Gastrocnemius medialis (tissue), 4 donors: ENCODE data around the gene PLEKHG4.
A peak's percentile ranks its signal among the peaks of the same experiment; 100 is the strongest.

ENCODE experiments used
- POLR2A ChIP-seq, 2 donors: fragments of 450-650 bp; IDR thresholded peaks; one replicate each; pipeline ENCODE4 v1.6.1; 2017; ENCODE audit warnings: antibody characterized with exemption in 2 of 2, mild to moderate bottlenecking in 2 of 2, moderate library complexity in 2 of 2
- TF ChIP-seq, protein P1 (sequence below), 5 experiments: fragments of 450-650 bp in 3 of 5; fragments of 200-600 bp in 2 of 5; sonication (generic) in 2 of 5; IDR thresholded peaks in 4 of 5; conservative IDR thresholded peaks in 1 of 5; 1 replicate in 4 of 5; 2 replicates in 1 of 5; pipeline ENCODE4 v1.5.1; 2016 to 2019; ENCODE audit warnings: antibody characterized with exemption in 5 of 5, mild to moderate bottlenecking in 3 of 5, moderate library complexity in 3 of 5

DNA sequence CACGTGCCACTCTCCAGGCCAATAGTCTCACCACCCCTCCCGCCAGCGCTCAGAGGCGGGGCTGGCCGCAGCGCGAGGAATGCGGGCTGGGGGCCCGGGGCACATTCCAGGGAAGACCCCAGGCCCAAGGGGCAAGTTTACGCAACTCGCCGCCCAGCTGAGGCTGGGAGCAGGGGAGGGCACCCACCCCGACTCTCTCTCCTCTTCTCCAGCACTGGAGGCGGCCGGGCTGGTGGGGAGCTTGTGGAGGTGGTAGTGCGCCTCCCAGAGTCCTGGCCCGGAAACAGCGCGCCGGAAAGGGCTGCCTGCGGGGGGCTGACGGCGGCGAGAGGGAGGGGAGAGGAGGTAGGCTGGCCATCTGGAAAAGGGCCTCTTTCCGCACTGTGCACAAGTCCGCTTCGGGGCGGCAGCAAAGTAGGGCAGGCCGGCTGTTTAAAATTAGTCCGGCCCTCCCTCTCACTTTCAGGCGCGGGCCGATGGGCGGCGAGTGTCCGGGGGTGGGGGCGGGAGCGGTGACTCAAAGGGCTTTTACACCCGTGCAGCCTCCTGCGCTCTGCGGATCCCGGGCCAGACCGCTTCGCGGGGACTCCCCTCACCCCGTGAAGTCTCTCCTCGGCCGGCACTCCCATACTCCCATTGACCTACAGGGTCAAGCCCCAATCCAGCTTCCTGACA lies 33.1 kb upstream of the PLEKHG4 start:
- TF ChIP-seq, protein P1, sequence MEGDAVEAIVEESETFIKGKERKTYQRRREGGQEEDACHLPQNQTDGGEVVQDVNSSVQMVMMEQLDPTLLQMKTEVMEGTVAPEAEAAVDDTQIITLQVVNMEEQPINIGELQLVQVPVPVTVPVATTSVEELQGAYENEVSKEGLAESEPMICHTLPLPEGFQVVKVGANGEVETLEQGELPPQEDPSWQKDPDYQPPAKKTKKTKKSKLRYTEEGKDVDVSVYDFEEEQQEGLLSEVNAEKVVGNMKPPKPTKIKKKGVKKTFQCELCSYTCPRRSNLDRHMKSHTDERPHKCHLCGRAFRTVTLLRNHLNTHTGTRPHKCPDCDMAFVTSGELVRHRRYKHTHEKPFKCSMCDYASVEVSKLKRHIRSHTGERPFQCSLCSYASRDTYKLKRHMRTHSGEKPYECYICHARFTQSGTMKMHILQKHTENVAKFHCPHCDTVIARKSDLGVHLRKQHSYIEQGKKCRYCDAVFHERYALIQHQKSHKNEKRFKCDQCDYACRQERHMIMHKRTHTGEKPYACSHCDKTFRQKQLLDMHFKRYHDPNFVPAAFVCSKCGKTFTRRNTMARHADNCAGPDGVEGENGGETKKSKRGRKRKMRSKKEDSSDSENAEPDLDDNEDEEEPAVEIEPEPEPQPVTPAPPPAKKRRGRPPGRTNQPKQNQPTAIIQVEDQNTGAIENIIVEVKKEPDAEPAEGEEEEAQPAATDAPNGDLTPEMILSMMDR (IDR thresholded peaks at IDR 0.05 in 4 of 5, conservative IDR thresholded peaks at IDR 0.05 in 1 of 5), result peak in 3 of 5 experiments; percentile 23 to 56 (median 26)
- TF ChIP-seq POLR2A (IDR thresholded peaks at IDR 0.05), result peak; percentile 37 to 44
